Stimulated activated CD4-positive, alpha-beta T cell treated with anti-CD3 and anti-CD28 coated beads, TNF-alpha, amount 100 ng/mL, for 48 hours (primary cell): ENCODE measurements around the gene COL13A1.

Experiments used
- DNase-seq, 3 donors: peaks; one replicate each; pipeline ENCODE4 v3.0.0-alpha.2; 2020; ENCODE audit warnings: low read depth in 3 of 3

Gene COL13A1

GRCh38 chr10:69963835-69964710 is 162.4 kb downstream of the COL13A1 start:
- no peak for DNase-seq

GRCh38 chr10:69965086-69965485 is 163.4 kb downstream of the COL13A1 start:
- DNase-seq: no peak

GRCh38 chr10:69965919-69966662 is 164.4 kb downstream of the COL13A1 start:
- no peak for DNase-seq

- no peak for DNase-seq
Observed at GRCh38 chr10:69968830-69969229, 167.1 kb downstream of the COL13A1 start.

GRCh38 chr10:69969977-69970376 is 168.3 kb downstream of the COL13A1 start:
- DNase-seq: no peak

- DNase-seq: no peak
Observed at GRCh38 chr10:69972981-69973397, 171.3 kb downstream of the COL13A1 start.

GRCh38 chr10:69973678-69974077 is 172.0 kb downstream of the COL13A1 start:
- DNase-seq: no peak

- no peak for DNase-seq
Observed at GRCh38 chr10:69974551-69975155, 172.9 kb downstream of the COL13A1 start.

GRCh38 chr10:69976795-69977546 is 175.3 kb downstream of the COL13A1 start:
- DNase-seq: no peak

GRCh38 chr10:69979174-69979573 is 177.5 kb downstream of the COL13A1 start:
- DNase-seq: no peak

GRCh38 chr10:69980672-69981071 is 179.0 kb downstream of the COL13A1 start:
- no peak for DNase-seq

GRCh38 chr10:69988094-69988493 is 186.4 kb downstream of the COL13A1 start:
- DNase-seq: no peak

- DNase-seq: no peak
Observed at GRCh38 chr10:69991151-69991550, 189.4 kb downstream of the COL13A1 start.

- no peak for DNase-seq
Observed at GRCh38 chr10:69994262-69994661, 192.6 kb downstream of the COL13A1 start.

- DNase-seq: no peak
Observed at GRCh38 chr10:69996611-69997010, 194.9 kb downstream of the COL13A1 start.

GRCh38 chr10:70000262-70000661 is 198.6 kb downstream of the COL13A1 start:
- no peak for DNase-seq

- no peak for DNase-seq
Observed at GRCh38 chr10:70007116-70007820, 205.6 kb downstream of the COL13A1 start.
